Hepatocyte (in vitro differentiated cells): ENCODE data around the gene KRTAP9-6. TPM values are rescaled to one million over a fixed set of nuclear protein-coding genes. Genes with fewer than 3 reads are reported as not detected.
"Not testable (repeated sequence)": the region's sequence is repeated elsewhere in the genome, so short reads cannot be mapped to it uniquely, and the experiment has no call there.

Source experiments
- DNase-seq: peaks from one replicate; pipeline ENCODE4 v3.0.0-alpha.2; 2016; ENCODE audit warnings: low spot score
- H2AFZ ChIP-seq: fragments of 200-600 bp; sonication (generic); 2 replicates; pipeline ENCODE4 v1.6.0; 2016; ENCODE audit warnings: antibody characterized with exemption, mild to moderate bottlenecking
- H3K27ac ChIP-seq: fragments of 200-600 bp; sonication (generic); 2 replicates; pipeline ENCODE4 v1.5.1; 2016; ENCODE audit warnings: mild to moderate bottlenecking
- H3K27me3 ChIP-seq: fragments of 200-600 bp; sonication (generic); 2 replicates; pipeline ENCODE4 v1.6.1; 2016
- H3K36me3 ChIP-seq: fragments of 200-600 bp; sonication (generic); replicated peaks from 2 replicates; pipeline ENCODE4 v1.5.1; 2016; ENCODE audit warnings: low read depth; ENCODE audit not compliant: insufficient read depth
- H3K4me1 ChIP-seq: fragments of 200-600 bp; sonication (generic); 2 replicates; pipeline ENCODE4 v1.5.1; 2016; ENCODE audit warnings: mild to moderate bottlenecking, moderate library complexity; ENCODE audit not compliant: insufficient read depth
- H3K4me2 ChIP-seq: fragments of 200-600 bp; sonication (generic); 2 replicates; pipeline ENCODE4 v1.6.0; 2016
- H3K4me3 ChIP-seq: fragments of 200-600 bp; sonication (generic); 2 replicates; pipeline ENCODE4 v1.5.1; 2016; ENCODE audit warnings: mild to moderate bottlenecking
- H3K79me2 ChIP-seq: fragments of 200-600 bp; sonication (generic); 2 replicates; pipeline ENCODE4 v1.6.0; 2017; ENCODE audit warnings: mild to moderate bottlenecking
- H3K9me2 ChIP-seq: fragments of 200-600 bp; sonication (generic); replicated peaks from 2 replicates; pipeline ENCODE4 v1.6.0; 2017; ENCODE audit warnings: mild to moderate bottlenecking; ENCODE audit not compliant: insufficient read depth
- H3K9me3 ChIP-seq: fragments of 200-600 bp; sonication (generic); 2 replicates; pipeline ENCODE4 v1.5.1; 2016; ENCODE audit warnings: low read depth, mild to moderate bottlenecking
- H4K20me1 ChIP-seq: fragments of 200-600 bp; sonication (generic); 2 replicates; pipeline ENCODE4 v1.6.0; 2016; ENCODE audit warnings: mild to moderate bottlenecking; ENCODE audit not compliant: insufficient read depth, poor library complexity, severe bottlenecking
- CTCF ChIP-seq: fragments of 200-600 bp; sonication (generic); IDR thresholded peaks from 2 replicates; pipeline ENCODE4 v1.5.1; 2016; ENCODE audit warnings: antibody characterized with exemption, mild to moderate bottlenecking; ENCODE audit not compliant: poor library complexity
- EZH2 ChIP-seq: fragments of 200-600 bp; sonication (generic); IDR thresholded peaks from 2 replicates; pipeline ENCODE4 v1.6.1; 2016; ENCODE audit warnings: antibody characterized with exemption, mild to moderate bottlenecking, borderline replicate concordance
- EZH2phosphoT487 ChIP-seq: fragments of 200-600 bp; sonication (generic); IDR thresholded peaks from one replicate; pipeline ENCODE4 v1.6.1; 2018; ENCODE audit warnings: antibody characterized with exemption, mild to moderate bottlenecking, low read depth, moderate library complexity; ENCODE audit not compliant: unreplicated experiment, severe bottlenecking
- WGBS: methylation state at CpG from one replicate; pipeline ENCODE4 v1.1.6; 2016; ENCODE audit warnings: low lambda C conversion rate; ENCODE audit errors: missing lambda C conversion rate; 5-methylcytosine and 5-hydroxymethylcytosine counted together
- polyA plus RNA-seq: library from polyadenylated mRNA; unstranded; fragments of >200 nt; fragmentation: Nextera tagmentation; extraction: Ambion mirVana; gene quantifications from 2 replicates; pipeline ENCODE4 v1.2.1, GENCODE V29; 2016
- total RNA-seq: library from RNA; depleted of rRNA; stranded (reverse); fragments of >200 nt; gene quantifications from 2 replicates; pipeline ENCODE4 v1.2.3, GENCODE V29; 2014

KRTAP9-6 gene
- total RNA-seq (not detected in 2 replicates), polyA plus RNA-seq (not detected in 2 replicates)

GRCh38 chr17:41265078-41265477, at the start of gene KRTAP9-6:
TSS of gene KRTAP9-6 (plus strand) at chr17:41265378. CDS start at chr17:41265378, 0 bp downstream.
- Histone ChIP-seq H3K79me2 (no peaks in the 10 kb centered on the region), H3K27ac (no peak within 1 kb of the TSS), H2AFZ (no peak within 1 kb of the TSS), H3K27me3 (peaks cover 12% of the 10 kb centered on the region), H3K4me2 (no peak within 1 kb of the TSS), H4K20me1 (no peaks in the 10 kb centered on the region), H3K9me3 (no peaks in the 10 kb centered on the region), H3K4me1 (no peaks in the 10 kb centered on the region), H3K36me3 (no peaks in the 10 kb centered on the region), H3K9me2 (no peaks in the 10 kb centered on the region), H3K4me3 (no peak within 1 kb of the TSS)
- TF ChIP-seq CTCF, result no peak
- TF ChIP-seq EZH2, result no peak
- TF ChIP-seq EZH2phosphoT487, result no peak
- 83% methylated on average over 2 of the region's 2 CpGs for WGBS
- DNase-seq, result peak; percentile 0

- Histone ChIP-seq H3K79me2 (no peaks in the 10 kb centered on the region), H3K27me3 (peaks cover 3% of the 10 kb centered on the region), H3K27ac (no peak overlapping the region), H3K4me3 (no peak overlapping the region), H4K20me1 (no peaks in the 10 kb centered on the region), H3K36me3 (no peaks in the 10 kb centered on the region), H2AFZ (no peak overlapping the region), H3K4me1 (no peaks in the 10 kb centered on the region), H3K4me2 (no peak overlapping the region), H3K9me2 (no peaks in the 10 kb centered on the region), H3K9me3 (no peaks in the 10 kb centered on the region)
- WGBS, result 100% methylated on average over 1 of the region's 1 CpG
- no peak for TF ChIP-seq EZH2
- TF ChIP-seq CTCF, result no peak
- TF ChIP-seq EZH2phosphoT487, result no peak
- no peak for DNase-seq
These were observed 49.5 kb upstream of the KRTAP9-6 start for GRCh38 chr17:41215681-41216080.

- no peak overlapping the region for H3K4me3 ChIP-seq
- H2AFZ ChIP-seq, result no peak overlapping the region
- whole genome bisulfite sequencing, result 89% methylated on average over 2 of the region's 2 CpGs
- TF ChIP-seq CTCF, result no peak
- no peak for TF ChIP-seq EZH2phosphoT487
- no peak for TF ChIP-seq EZH2
- H4K20me1 ChIP-seq, result no peaks in the 10 kb centered on the region
- H3K9me2 ChIP-seq, result no peaks in the 10 kb centered on the region
- no peaks in the 10 kb centered on the region for H3K4me1 ChIP-seq
- H3K36me3 ChIP-seq, result no peaks in the 10 kb centered on the region
- H3K9me3 ChIP-seq, result no peaks in the 10 kb centered on the region
- peaks cover 6% of the 10 kb centered on the region for H3K27me3 ChIP-seq
- H3K4me2 ChIP-seq, result no peak overlapping the region
- H3K27ac ChIP-seq, result no peak overlapping the region
- no peaks in the 10 kb centered on the region for H3K79me2 ChIP-seq
- no peak for DNase-seq
These were observed 41.4 kb upstream of the KRTAP9-6 start for GRCh38 chr17:41223821-41224220.

GRCh38 chr17:41226051-41226450, 39.1 kb upstream of the KRTAP9-6 start:
- H3K4me3 ChIP-seq, result no peak overlapping the region
- no peak for DNase-seq
- H3K9me3 ChIP-seq, result no peaks in the 10 kb centered on the region
- H3K4me1 ChIP-seq, result no peaks in the 10 kb centered on the region
- no peaks in the 10 kb centered on the region for H4K20me1 ChIP-seq
- no peak overlapping the region for H3K27ac ChIP-seq
- no peaks in the 10 kb centered on the region for H3K79me2 ChIP-seq
- H2AFZ ChIP-seq, result no peak overlapping the region
- peaks cover 11% of the 10 kb centered on the region for H3K27me3 ChIP-seq
- H3K4me2 ChIP-seq, result no peak overlapping the region
- 95% methylated on average over 6 of the region's 6 CpGs for WGBS
- no peaks in the 10 kb centered on the region for H3K9me2 ChIP-seq
- TF ChIP-seq EZH2phosphoT487, result no peak
- TF ChIP-seq CTCF, result no peak
- no peak for TF ChIP-seq EZH2
- no peaks in the 10 kb centered on the region for H3K36me3 ChIP-seq

- H3K36me3 ChIP-seq, H3K79me2 ChIP-seq, H3K9me2 ChIP-seq, H3K9me3 ChIP-seq, H4K20me1 ChIP-seq, H2AFZ ChIP-seq, H3K4me1 ChIP-seq, H3K27ac ChIP-seq, DNase-seq, H3K4me3 ChIP-seq, H3K4me2 ChIP-seq: not testable (repeated sequence)
- WGBS, result 65% methylated on average over 3 of the region's 4 CpGs
- peaks cover 11% of the 10 kb centered on the region for H3K27me3 ChIP-seq
These were observed 38.5 kb upstream of the KRTAP9-6 start, which contains the start of gene KRTAP9-2 for GRCh38 chr17:41226598-41227095. TSS of gene KRTAP9-2 (plus strand) at chr17:41226648. CDS start at chr17:41226655, 7 bp downstream.
